WTC11 (cell line): ENCODE measurements around the gene TDRD10. TPM values are rescaled to one million over a fixed set of nuclear protein-coding genes. Genes with fewer than 3 reads are reported as not detected.
A peak's percentile ranks its signal among the peaks of the same experiment; 100 is the strongest.

Experiments used
- AFF4 ChIP-seq: sonication (generic); formaldehyde crosslinking; IDR thresholded peaks from 2 replicates; pipeline ENCODE4 v1.8.1; 2023; ENCODE audit warnings: mild to moderate bottlenecking, missing genetic modification reagents, borderline replicate concordance
- ATF1 ChIP-seq: sonication (generic); formaldehyde crosslinking; IDR thresholded peaks from 2 replicates; pipeline ENCODE4 v1.8.1; 2023; ENCODE audit warnings: mild to moderate bottlenecking, moderate library complexity, missing genetic modification reagents
- ATF3 ChIP-seq: sonication (generic); formaldehyde crosslinking; conservative IDR thresholded peaks from 2 replicates; pipeline ENCODE4 v1.8.1; 2022; ENCODE audit warnings: mild to moderate bottlenecking, missing genetic modification reagents
- E2F5 ChIP-seq: sonication (generic); formaldehyde crosslinking; IDR thresholded peaks from 2 replicates; pipeline ENCODE4 v1.8.1; 2022; ENCODE audit warnings: mild to moderate bottlenecking, moderate library complexity, missing genetic modification reagents
- FOXJ3 ChIP-seq: sonication (generic); formaldehyde crosslinking; IDR thresholded peaks from 2 replicates; pipeline ENCODE4 v1.9.0; 2021; ENCODE audit warnings: missing genetic modification reagents, mild to moderate bottlenecking, borderline replicate concordance
- IRF1 ChIP-seq: sonication (generic); formaldehyde crosslinking; IDR thresholded peaks from 2 replicates; pipeline ENCODE4 v1.8.0; 2023; ENCODE audit warnings: missing genetic modification reagents
- NFYB ChIP-seq: sonication (generic); formaldehyde crosslinking; conservative IDR thresholded peaks from 2 replicates; pipeline ENCODE4 v1.8.0; 2022; ENCODE audit warnings: low read depth, missing genetic modification reagents
- NR1H2 ChIP-seq: sonication (generic); formaldehyde crosslinking; IDR thresholded peaks from 2 replicates; pipeline ENCODE4 v1.9.0; 2021; ENCODE audit warnings: mild to moderate bottlenecking, moderate library complexity, missing genetic modification reagents
- NR3C1 ChIP-seq: sonication (generic); formaldehyde crosslinking; conservative IDR thresholded peaks from 2 replicates; pipeline ENCODE4 v1.8.1; 2023; ENCODE audit warnings: low read depth, mild to moderate bottlenecking, missing genetic modification reagents
- OVOL2 ChIP-seq: fragments of 250-450 bp; sonication (Bioruptor Pico); IDR thresholded peaks from 2 replicates; pipeline ENCODE4 v1.9.0; 2021; ENCODE audit warnings: mild to moderate bottlenecking, borderline replicate concordance
- PRDM15 ChIP-seq: sonication (generic); formaldehyde crosslinking; IDR thresholded peaks from 2 replicates; pipeline ENCODE4 v1.8.0; 2022; ENCODE audit warnings: missing genetic modification reagents
- SOX15 ChIP-seq: fragments of 250-450 bp; sonication (Bioruptor Pico); IDR thresholded peaks from 2 replicates; pipeline ENCODE4 v1.9.0; 2021; ENCODE audit warnings: mild to moderate bottlenecking
- SP1 ChIP-seq: sonication (generic); formaldehyde crosslinking; conservative IDR thresholded peaks from 2 replicates; pipeline ENCODE4 v1.8.1; 2022; ENCODE audit warnings: missing genetic modification reagents
- USF2 ChIP-seq: sonication (generic); formaldehyde crosslinking; IDR thresholded peaks from 2 replicates; pipeline ENCODE4 v1.8.1; 2023; ENCODE audit warnings: mild to moderate bottlenecking, missing genetic modification reagents, moderate library complexity
- ZBTB43 ChIP-seq: sonication (generic); formaldehyde crosslinking; IDR thresholded peaks from 2 replicates; pipeline ENCODE4 v1.8.1; 2023; ENCODE audit warnings: mild to moderate bottlenecking, missing genetic modification reagents
- ZNF121 ChIP-seq: sonication (generic); formaldehyde crosslinking; IDR thresholded peaks from 2 replicates; pipeline ENCODE4 v1.8.0; 2023; ENCODE audit warnings: missing genetic modification reagents
- ZNF138 ChIP-seq: sonication (generic); formaldehyde crosslinking; conservative IDR thresholded peaks from 2 replicates; pipeline ENCODE4 v1.8.1; 2022; ENCODE audit warnings: mild to moderate bottlenecking, moderate library complexity, missing genetic modification reagents
- ZNF317 ChIP-seq: sonication (generic); formaldehyde crosslinking; IDR thresholded peaks from 2 replicates; pipeline ENCODE4 v1.8.1; 2023; ENCODE audit warnings: low read depth, mild to moderate bottlenecking, moderate library complexity, missing genetic modification reagents, borderline replicate concordance
- ZNF396 ChIP-seq: fragments of 250-450 bp; sonication (Bioruptor Pico); IDR thresholded peaks from 2 replicates; pipeline ENCODE4 v1.8.0; 2021; ENCODE audit warnings: mild to moderate bottlenecking, moderate library complexity, borderline replicate concordance
- ZNF423 ChIP-seq: fragments of 250-450 bp; sonication (Bioruptor Pico); IDR thresholded peaks from 2 replicates; pipeline ENCODE4 v2.1.2; 2022; ENCODE audit warnings: mild to moderate bottlenecking, moderate library complexity
- ZNF512 ChIP-seq: sonication (generic); formaldehyde crosslinking; IDR thresholded peaks from 2 replicates; pipeline ENCODE4 v1.8.1; 2022; ENCODE audit warnings: missing genetic modification reagents, borderline replicate concordance
- ZSCAN18 ChIP-seq: fragments of 250-450 bp; sonication (Bioruptor Pico); IDR thresholded peaks from 2 replicates; pipeline ENCODE4 v2.1.2; 2022; ENCODE audit warnings: mild to moderate bottlenecking, moderate library complexity
- total RNA-seq: library from RNA; stranded (reverse); gene quantifications from 3 replicates; pipeline ENCODE4 v1.2.3, GENCODE V29; 2021

The TDRD10 gene
- total RNA-seq, 1 experiment from 2014 or later: 0.09 TPM

- TF ChIP-seq PRDM15 (CRISPR knock-in tag) (peak; percentile 62), ZNF317 (peak; percentile 76; the same call in 1 of the 2 replicates), ZNF512 (CRISPR knock-in tag) (peak; percentile 85; the same call in 1 of the 2 replicates), NFYB (peak; percentile 44; the same call in 1 of the 2 replicates), SOX15 (CRISPR knock-in tag) (no peak), NR1H2 (CRISPR knock-in tag) (no peak), IRF1 (CRISPR knock-in tag) (peak; percentile 88), ZNF121 (no peak), E2F5 (CRISPR knock-in tag) (peak; percentile 96), ZNF396 (CRISPR knock-in tag) (no peak), USF2 (CRISPR knock-in tag) (peak; percentile 71), SP1 (CRISPR knock-in tag) (peak; percentile 93), ZSCAN18 (no peak), OVOL2 (CRISPR knock-in tag) (no peak), FOXJ3 (CRISPR knock-in tag) (no peak), AFF4 (peak; percentile 89; the same call in 1 of the 2 replicates), ATF3 (no peak), ZNF138 (peak; percentile 82), ATF1 (CRISPR knock-in tag) (peak; percentile 93; the same call in 1 of the 2 replicates), ZNF423 (CRISPR knock-in tag) (peak; percentile 59), NR3C1 (CRISPR knock-in tag) (peak; percentile 98), ZBTB43 (peak; percentile 95)
Observed at GRCh38 chr1:154567386-154568156, 65.6 kb downstream of the TDRD10 start, which contains the start of gene CHRNB2 (continued).
